HL-60 (cell line): Measurements from ENCODE around the gene PTF1A.

Experiments
- GABPA ChIP-seq: IDR thresholded peaks from 2 replicates; pipeline ENCODE4 v1.6.1; 2012; ENCODE audit warnings: low read depth
- POLR2AphosphoS5 ChIP-seq: IDR thresholded peaks from 2 replicates; pipeline ENCODE4 v1.6.1; 2012; ENCODE audit warnings: low read depth
- TF ChIP-seq, protein P1 (sequence below): IDR thresholded peaks from one replicate; pipeline ENCODE4 v1.5.1; 2011; ENCODE audit warnings: low read length, control low read depth, inconsistent platforms; ENCODE audit not compliant: insufficient read depth

DNA sequence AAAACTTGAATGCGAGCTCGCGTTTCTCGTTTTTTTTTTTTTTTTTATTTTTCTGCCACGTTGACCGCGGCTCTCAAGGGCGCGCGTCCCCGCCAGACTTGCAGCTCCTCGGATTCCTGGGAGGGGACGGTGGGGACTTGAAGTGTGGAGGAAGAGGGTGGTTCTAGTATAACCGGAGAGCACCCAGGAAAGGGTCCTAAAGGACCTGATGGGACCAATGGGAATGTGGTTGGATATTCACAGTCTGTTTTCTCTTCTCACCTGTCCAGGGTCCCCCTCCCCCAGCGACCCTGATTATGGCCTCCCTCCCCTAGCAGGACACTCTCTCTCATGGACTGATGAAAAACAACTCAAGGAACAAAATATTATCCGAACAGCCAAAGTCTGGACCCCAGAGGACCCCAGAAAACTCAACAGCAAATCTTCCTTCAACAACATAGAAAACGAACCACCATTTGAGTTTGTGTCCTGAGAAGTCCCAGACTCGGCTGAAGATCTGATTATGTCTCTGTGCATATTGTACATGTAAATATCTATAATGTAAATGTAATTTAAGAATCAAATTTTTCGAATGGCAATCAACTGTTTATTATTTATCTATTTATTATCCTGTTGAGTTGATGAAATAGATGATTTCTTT lies 1.4 kb downstream of the PTF1A start:
- TF ChIP-seq, protein P1, sequence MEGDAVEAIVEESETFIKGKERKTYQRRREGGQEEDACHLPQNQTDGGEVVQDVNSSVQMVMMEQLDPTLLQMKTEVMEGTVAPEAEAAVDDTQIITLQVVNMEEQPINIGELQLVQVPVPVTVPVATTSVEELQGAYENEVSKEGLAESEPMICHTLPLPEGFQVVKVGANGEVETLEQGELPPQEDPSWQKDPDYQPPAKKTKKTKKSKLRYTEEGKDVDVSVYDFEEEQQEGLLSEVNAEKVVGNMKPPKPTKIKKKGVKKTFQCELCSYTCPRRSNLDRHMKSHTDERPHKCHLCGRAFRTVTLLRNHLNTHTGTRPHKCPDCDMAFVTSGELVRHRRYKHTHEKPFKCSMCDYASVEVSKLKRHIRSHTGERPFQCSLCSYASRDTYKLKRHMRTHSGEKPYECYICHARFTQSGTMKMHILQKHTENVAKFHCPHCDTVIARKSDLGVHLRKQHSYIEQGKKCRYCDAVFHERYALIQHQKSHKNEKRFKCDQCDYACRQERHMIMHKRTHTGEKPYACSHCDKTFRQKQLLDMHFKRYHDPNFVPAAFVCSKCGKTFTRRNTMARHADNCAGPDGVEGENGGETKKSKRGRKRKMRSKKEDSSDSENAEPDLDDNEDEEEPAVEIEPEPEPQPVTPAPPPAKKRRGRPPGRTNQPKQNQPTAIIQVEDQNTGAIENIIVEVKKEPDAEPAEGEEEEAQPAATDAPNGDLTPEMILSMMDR = no peak
- no peak for TF ChIP-seq POLR2AphosphoS5
- no peak for TF ChIP-seq GABPA
